Stomach (tissue), 9 donors: ENCODE measurements around the gene DCANP1. TPM values are rescaled to one million over a fixed set of nuclear protein-coding genes. Genes with fewer than 3 reads are reported as not detected.

Experiments
- DNase-seq, 2 donors: peaks; one replicate each; pipeline versions ENCODE4 v3.0.0 to v3.0.0-alpha.2; 2013 to 2019
- H3K27ac ChIP-seq, 5 donors: fragments of 200-600 bp in 4 of 5; sonication (generic) in 4 of 5; one replicate each; pipeline ENCODE4 v1.5.1; 2013 to 2019; ENCODE audit warnings: mild to moderate bottlenecking in 1 of 5, moderate library complexity in 1 of 5
- H3K27me3 ChIP-seq, 3 donors: fragments of 200-600 bp; sonication (generic); one replicate each; pipeline ENCODE4 v1.5.1; 2017 to 2019; ENCODE audit warnings: mixed run types in 1 of 3
- H3K36me3 ChIP-seq, 4 donors: fragments of 200-600 bp; sonication (generic); 1 replicate in 3 of 4; 2 replicates in 1 of 4; pipeline ENCODE4 v1.5.1; 2016 to 2019
- H3K4me1 ChIP-seq, 4 donors: fragments of 200-600 bp; sonication (generic); one replicate each; pipeline ENCODE4 v1.5.1; 2016 to 2019
- H3K4me3 ChIP-seq, 4 donors: fragments of 200-600 bp; sonication (generic) in 3 of 4; one replicate each; pipeline ENCODE4 v1.5.1; 2016 to 2019; ENCODE audit warnings: mild to moderate bottlenecking in 1 of 4
- H3K9me3 ChIP-seq, 4 donors: fragments of 200-600 bp; sonication (generic); one replicate each; pipeline ENCODE4 v1.5.1; 2016 to 2019
- EP300 ChIP-seq: sonication (generic); formaldehyde crosslinking; IDR thresholded peaks from one replicate; pipeline ENCODE4 v1.6.1; 2017; ENCODE audit warnings: antibody characterized with exemption
- POLR2A ChIP-seq, 4 donors: fragments of 450-650 bp; IDR thresholded peaks; one replicate each; pipeline ENCODE4 v1.6.1; 2016; ENCODE audit warnings: antibody characterized with exemption in 4 of 4, control low read depth in 2 of 4, mild to moderate bottlenecking in 1 of 4, moderate library complexity in 1 of 4
- POLR2AphosphoS5 ChIP-seq, 3 donors: sonication (generic); formaldehyde crosslinking; IDR thresholded peaks; one replicate each; pipeline ENCODE4 v1.6.1; 2016; ENCODE audit warnings: antibody characterized with exemption in 3 of 3
- WGBS, 5 donors: extraction: QIAGEN DNeasy Blood & Tissue Kit in 3 of 5; methylation state at CpG; one replicate each; pipeline versions ENCODE4 v1.1.5 to v1.1.7; 2013 to 2018; 5-methylcytosine and 5-hydroxymethylcytosine counted together
- intact Hi-C: fragments of 100-400 bp; cut with DNase I; formaldehyde crosslinking; loops from one replicate; pipeline ENCODE4 v1.15.1; 2023; ENCODE audit warnings: low total_unique reads
- polyA plus RNA-seq, 3 donors: library from polyadenylated mRNA; stranded (reverse); fragments of 200-250 nt; gene quantifications; one replicate each; pipeline ENCODE4 v1.2.3, GENCODE V29; 2013
- total RNA-seq, 5 donors: library from RNA; depleted of rRNA; stranded (reverse); fragments of >200 nt; gene quantifications; one replicate each; pipeline versions ENCODE4 v1.1.0 to v1.2.3, GENCODE V29; 2014 to 2016
- TF ChIP-seq, protein P1 (sequence below), 7 experiments: fragments of 450-650 bp in 4 of 7; fragments of 200-600 bp in 3 of 7; sonication (generic) in 3 of 7; IDR thresholded peaks; one replicate each; pipeline ENCODE4 v1.5.1; 2016 to 2019; ENCODE audit warnings: antibody characterized with exemption in 7 of 7, control low read depth in 2 of 7, mild to moderate bottlenecking in 1 of 7
- donor health status: healthy with polysubstance abuse.
- donor health status: Bipolar disorder and iron deficiency.
- donor health status: healthy.

DCANP1 gene
- total and polyA plus RNA-seq, 8 donors = 0.55 TPM; not detected in 7

DNA sequence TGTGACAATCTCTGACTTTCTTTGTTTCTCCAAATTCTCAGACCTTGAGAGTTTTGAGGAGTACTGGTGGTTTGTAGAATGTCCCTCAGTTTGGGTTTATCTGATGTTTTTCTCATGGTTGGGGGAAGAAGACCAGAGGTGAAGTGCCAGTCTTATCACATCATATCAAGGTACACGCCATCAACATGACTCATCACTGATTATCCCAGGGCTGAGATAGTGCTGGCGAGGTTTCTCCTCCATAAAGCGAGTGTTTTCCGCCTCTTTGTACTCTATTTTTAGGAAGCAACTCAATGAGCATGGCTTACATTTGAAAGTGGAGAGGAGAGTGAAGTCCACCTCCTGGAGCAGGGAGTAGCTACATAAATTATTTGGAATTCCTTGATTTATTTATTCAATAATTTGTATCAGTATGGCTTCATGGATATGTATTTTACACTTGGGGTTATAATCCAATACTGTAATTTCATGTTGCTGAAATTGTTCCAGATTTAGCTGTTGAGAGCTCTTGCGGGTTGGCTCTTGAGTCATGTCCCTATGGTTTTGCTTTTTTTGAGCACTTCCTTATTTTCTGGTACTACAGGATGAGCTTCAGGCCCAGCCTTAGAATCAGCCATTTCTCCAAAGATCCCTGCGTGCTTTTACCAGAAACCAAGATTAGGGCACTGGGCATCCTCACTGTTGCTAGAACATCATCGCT lies 23.9 kb downstream of the DCANP1 start:
- WGBS, 5 donors = 69 to 80% (median 74%) methylated on average over 7 of the region's 7 CpGs
- Histone ChIP-seq H3K27me3 (no peaks in the 10 kb centered on the region), H3K36me3 (no peaks in the 10 kb centered on the region), H3K9me3 (peaks cover 0 to 11% (median 7%) of the 10 kb centered on the region in 4 donors), H3K4me3 (no peak overlapping the region), H3K4me1 (peaks cover 0 to 7% (median 2%) of the 10 kb centered on the region in 4 donors), H3K27ac (no peak overlapping the region)
- intact Hi-C loops = no loop called here
- DNase-seq = no peak
- TF ChIP-seq POLR2AphosphoS5 (IDR thresholded peaks at IDR 0.05) = no peak
- TF ChIP-seq, protein P1, sequence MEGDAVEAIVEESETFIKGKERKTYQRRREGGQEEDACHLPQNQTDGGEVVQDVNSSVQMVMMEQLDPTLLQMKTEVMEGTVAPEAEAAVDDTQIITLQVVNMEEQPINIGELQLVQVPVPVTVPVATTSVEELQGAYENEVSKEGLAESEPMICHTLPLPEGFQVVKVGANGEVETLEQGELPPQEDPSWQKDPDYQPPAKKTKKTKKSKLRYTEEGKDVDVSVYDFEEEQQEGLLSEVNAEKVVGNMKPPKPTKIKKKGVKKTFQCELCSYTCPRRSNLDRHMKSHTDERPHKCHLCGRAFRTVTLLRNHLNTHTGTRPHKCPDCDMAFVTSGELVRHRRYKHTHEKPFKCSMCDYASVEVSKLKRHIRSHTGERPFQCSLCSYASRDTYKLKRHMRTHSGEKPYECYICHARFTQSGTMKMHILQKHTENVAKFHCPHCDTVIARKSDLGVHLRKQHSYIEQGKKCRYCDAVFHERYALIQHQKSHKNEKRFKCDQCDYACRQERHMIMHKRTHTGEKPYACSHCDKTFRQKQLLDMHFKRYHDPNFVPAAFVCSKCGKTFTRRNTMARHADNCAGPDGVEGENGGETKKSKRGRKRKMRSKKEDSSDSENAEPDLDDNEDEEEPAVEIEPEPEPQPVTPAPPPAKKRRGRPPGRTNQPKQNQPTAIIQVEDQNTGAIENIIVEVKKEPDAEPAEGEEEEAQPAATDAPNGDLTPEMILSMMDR (IDR thresholded peaks at IDR 0.05) = no peak
- TF ChIP-seq EP300 = no peak
- TF ChIP-seq POLR2A (IDR thresholded peaks at IDR 0.05) = no peak

DNA sequence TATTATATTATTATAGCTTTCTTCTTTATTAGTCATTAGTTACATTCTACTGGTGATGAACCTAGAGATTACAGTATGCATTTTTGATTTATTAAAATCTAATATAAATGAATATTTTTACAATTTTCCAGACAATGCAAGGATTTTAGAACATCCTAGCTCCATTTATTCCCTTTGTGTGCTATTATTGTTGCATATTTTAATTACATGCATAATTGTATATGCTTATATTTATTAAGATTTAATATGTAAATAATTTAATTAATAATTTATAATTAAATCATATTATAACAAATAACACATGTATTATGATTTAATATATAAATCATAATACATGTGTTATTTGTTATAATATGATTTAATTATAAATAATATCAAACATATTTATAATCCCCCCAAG lies 24.7 kb downstream of the DCANP1 start:
- Histone ChIP-seq H3K9me3 (peaks cover 0 to 8% (median 4%) of the 10 kb centered on the region in 4 donors), H3K27ac (no peak overlapping the region), H3K36me3 (no peaks in the 10 kb centered on the region), H3K27me3 (no peaks in the 10 kb centered on the region), H3K4me3 (no peak overlapping the region), H3K4me1 (peaks cover 0 to 7% (median 2%) of the 10 kb centered on the region in 4 donors)
- no peak for TF ChIP-seq POLR2AphosphoS5 (IDR thresholded peaks at IDR 0.05)
- no peak for TF ChIP-seq POLR2A (IDR thresholded peaks at IDR 0.05)
- TF ChIP-seq EP300 = no peak
- TF ChIP-seq, protein P1 (IDR thresholded peaks at IDR 0.05) = no peak
- intact Hi-C loops = no loop called here
- no peak for DNase-seq

DNA sequence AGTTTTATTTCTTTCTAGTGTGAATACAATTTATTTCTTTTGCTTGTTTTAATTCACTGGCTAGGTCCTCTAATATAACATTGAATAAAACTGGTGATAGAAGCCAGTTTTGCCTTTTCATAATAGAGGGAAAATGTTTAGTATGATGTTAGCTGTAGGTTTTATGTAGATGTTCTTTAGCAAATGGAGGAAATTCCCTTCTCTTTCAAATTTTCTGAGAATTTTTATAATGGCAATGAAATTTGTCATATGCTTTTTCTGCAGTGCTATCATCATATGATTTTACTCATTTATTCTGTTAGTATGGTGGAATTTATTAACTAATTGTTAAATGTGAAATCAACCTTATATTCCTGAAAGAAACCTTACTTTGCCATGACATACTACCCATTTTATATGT lies 30.1 kb downstream of the DCANP1 start:
- no peaks in the 10 kb centered on the region for H3K27me3 ChIP-seq

DNA sequence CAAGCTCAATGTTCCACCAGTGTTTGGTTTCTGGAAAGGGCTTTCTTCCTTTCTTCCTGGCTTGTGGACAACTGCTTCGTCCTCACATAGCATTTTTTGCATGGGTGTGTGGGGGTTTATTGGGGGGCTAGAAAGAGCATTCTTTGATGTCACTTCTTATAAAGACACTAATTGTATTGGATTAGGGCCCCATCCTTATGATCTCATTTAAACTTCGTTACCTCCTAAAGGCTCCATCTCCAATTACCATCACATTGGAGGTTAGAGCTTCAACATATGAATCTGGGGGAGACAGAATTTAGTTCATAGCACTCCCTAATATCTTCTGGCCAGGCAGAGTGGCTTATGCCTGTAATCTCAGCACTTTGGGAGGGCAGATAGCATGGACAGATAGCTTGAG lies 42.1 kb downstream of the DCANP1 start:
- Histone ChIP-seq H3K27ac (no peak overlapping the region), H3K36me3 (no peaks in the 10 kb centered on the region), H3K4me3 (no peak overlapping the region), H3K9me3 (peaks cover 0 to 5% (median 0%) of the 10 kb centered on the region in 4 donors), H3K27me3 (no peaks in the 10 kb centered on the region), H3K4me1 (peaks cover 0 to 2% (median 0%) of the 10 kb centered on the region in 4 donors)
- intact Hi-C loops = no loop called here
- DNase-seq = no peak
- TF ChIP-seq, protein P1 (IDR thresholded peaks at IDR 0.05) = no peak
- TF ChIP-seq EP300 (no peak), POLR2AphosphoS5 (IDR thresholded peaks at IDR 0.05) (no peak), POLR2A (IDR thresholded peaks at IDR 0.05) (no peak)
- 86 to 89% (median 88%) methylated on average over 2 of the region's 2 CpGs for WGBS, 5 donors

More for the DNA sequence above, 30.1 kb downstream of the DCANP1 start:
- Histone ChIP-seq H3K4me1 (no peaks in the 10 kb centered on the region), H3K9me3 (peaks cover 0 to 8% (median 4%) of the 10 kb centered on the region in 4 donors), H3K36me3 (no peaks in the 10 kb centered on the region), H3K27ac (no peak overlapping the region), H3K4me3 (no peak overlapping the region)
- no peak for TF ChIP-seq EP300
- TF ChIP-seq, protein P1 (IDR thresholded peaks at IDR 0.05) = no peak
- no peak for DNase-seq
- intact Hi-C loops = no loop called here
